BLaER1 treated with 17β-estradiol and CSF1 and Interleukin-3, amounts not matched to agents 10 nM and 100 nM (cell line): Measurements from ENCODE around the gene KRT85.

Experiments used
- H3K27ac ChIP-seq, 11 experiments: shearing (Covaris generic); formaldehyde crosslinking; 2 replicates each; pipeline ENCODE4 v1.8.1; 2022
- H3K27me3 ChIP-seq, 11 experiments: shearing (Covaris generic); formaldehyde crosslinking; 2 replicates each; pipeline ENCODE4 v1.8.1; 2022
- H3K36me3 ChIP-seq, 11 experiments: shearing (Covaris generic); formaldehyde crosslinking; 2 replicates each; pipeline ENCODE4 v1.8.1; 2022
- H3K4me1 ChIP-seq, 10 experiments: shearing (Covaris generic); formaldehyde crosslinking; 2 replicates each; pipeline ENCODE4 v1.8.1; 2022
- H3K4me2 ChIP-seq, 11 experiments: shearing (Covaris generic); formaldehyde crosslinking; 2 replicates each; pipeline ENCODE4 v1.8.1; 2022
- H3K4me3 ChIP-seq, 10 experiments: shearing (Covaris generic); formaldehyde crosslinking; 2 replicates each; pipeline ENCODE4 v1.8.1; 2022
- H3K9ac ChIP-seq, 11 experiments: shearing (Covaris generic); formaldehyde crosslinking; 2 replicates each; pipeline ENCODE4 v1.8.1; 2022
- H3K9me3 ChIP-seq, 11 experiments: shearing (Covaris generic); formaldehyde crosslinking; replicated peaks in 1 of 11; 2 replicates each; pipeline ENCODE4 v1.8.1; 2022
- H4K20me1 ChIP-seq, 11 experiments: shearing (Covaris generic); formaldehyde crosslinking; 2 replicates each; pipeline ENCODE4 v1.8.1; 2022
- Cebpa-rat ChIP-seq, 11 experiments: shearing (Covaris generic); IDR thresholded peaks; 2 replicates each; pipeline ENCODE4 v1.8.1; 2022

Gene KRT85

GRCh38 chr12:52312086-52312485 is 55.2 kb downstream of the KRT85 start:
- peaks cover 0 to 4% (median 0%) of the 10 kb centered on the region in 10 experiments; a peak in 2 of 20 replicates for H3K4me1 ChIP-seq
- H3K4me3 ChIP-seq = no peak overlapping the region
- H4K20me1 ChIP-seq = no peaks in the 10 kb centered on the region
- no peak for TF ChIP-seq Cebpa-rat (IDR thresholded peaks at IDR 0.05)
- peaks cover 31 to 40% (median 35%) of the 10 kb centered on the region in 11 experiments for H3K27me3 ChIP-seq
- no peaks in the 10 kb centered on the region for H3K36me3 ChIP-seq
- H3K9me3 ChIP-seq = peaks cover 0 to 8% (median 0%) of the 10 kb centered on the region in 11 experiments; a peak in 1 of 22 replicates
- H3K9ac ChIP-seq = no peak overlapping the region
- no peak overlapping the region for H3K27ac ChIP-seq
- no peak overlapping the region for H3K4me2 ChIP-seq

GRCh38 chr12:52311285-52311648 is 56.0 kb downstream of the KRT85 start:
- H4K20me1 ChIP-seq = no peaks in the 10 kb centered on the region
- peaks cover 0 to 4% (median 0%) of the 10 kb centered on the region in 10 experiments; a peak in 2 of 20 replicates for H3K4me1 ChIP-seq
- H3K27me3 ChIP-seq = peaks cover 38 to 48% (median 43%) of the 10 kb centered on the region in 11 experiments
- no peak overlapping the region for H3K9ac ChIP-seq
- no peak for TF ChIP-seq Cebpa-rat (IDR thresholded peaks at IDR 0.05)
- no peak overlapping the region for H3K27ac ChIP-seq
- no peak overlapping the region for H3K4me2 ChIP-seq
- peaks cover 0 to 8% (median 0%) of the 10 kb centered on the region in 11 experiments; a peak in 1 of 22 replicates for H3K9me3 ChIP-seq
- no peaks in the 10 kb centered on the region for H3K36me3 ChIP-seq
- H3K4me3 ChIP-seq = no peak overlapping the region

- Histone ChIP-seq H4K20me1 (no peaks in the 10 kb centered on the region), H3K4me3 (no peak overlapping the region), H3K9ac (no peak overlapping the region), H3K4me2 (no peak overlapping the region), H3K27me3 (peaks cover 38 to 49% (median 43%) of the 10 kb centered on the region in 11 experiments), H3K27ac (no peak overlapping the region), H3K4me1 (peaks cover 0 to 9% (median 2%) of the 10 kb centered on the region in 10 experiments; a peak in 14 of 20 replicates), H3K9me3 (peaks cover 0 to 8% (median 0%) of the 10 kb centered on the region in 11 experiments; a peak in 1 of 22 replicates), H3K36me3 (no peaks in the 10 kb centered on the region)
- TF ChIP-seq Cebpa-rat (IDR thresholded peaks at IDR 0.05) = no peak
These were observed 56.5 kb downstream of the KRT85 start for GRCh38 chr12:52310622-52311284.
